SKM-1 (cell line): ENCODE results near the gene PLCL2.
"Not testable (repeated sequence)": the region's sequence is repeated elsewhere in the genome, so short reads cannot be mapped to it uniquely, and the experiment has no call there.

Source experiments
- DNase-seq: peaks from one replicate; lab custom pipeline; 2025; ENCODE audit not compliant: unreplicated experiment; lab: John Stamatoyannopoulos, UW

PLCL2 gene

GRCh38 chr3:16950282-16950681 is 65.5 kb downstream of the PLCL2 start:
- DNase-seq, result no peak

- no peak for DNase-seq
These were observed 66.1 kb downstream of the PLCL2 start for GRCh38 chr3:16950845-16951244.

GRCh38 chr3:16957852-16958251 is 73.1 kb downstream of the PLCL2 start:
- not testable (repeated sequence) for DNase-seq

GRCh38 chr3:16960125-16960524 is 75.4 kb downstream of the PLCL2 start:
- DNase-seq, result no peak

- no peak for DNase-seq
These were observed 77.0 kb downstream of the PLCL2 start for GRCh38 chr3:16961621-16962205.

- DNase-seq, result no peak
These were observed 90.3 kb downstream of the PLCL2 start for GRCh38 chr3:16975083-16975482.

- no peak for DNase-seq
These were observed 93.6 kb downstream of the PLCL2 start for GRCh38 chr3:16978234-16978920.

- DNase-seq, result no peak
These were observed 94.1 kb downstream of the PLCL2 start for GRCh38 chr3:16978921-16979271.

- DNase-seq, result not testable (repeated sequence)
These were observed 95.2 kb downstream of the PLCL2 start for GRCh38 chr3:16979769-16980515.

GRCh38 chr3:16980526-16980925 is 95.8 kb downstream of the PLCL2 start:
- DNase-seq, result not testable (repeated sequence)

- no peak for DNase-seq
These were observed 97.7 kb downstream of the PLCL2 start for GRCh38 chr3:16982460-16982859.

- no peak for DNase-seq
These were observed 100.9 kb downstream of the PLCL2 start for GRCh38 chr3:16985608-16986007.

GRCh38 chr3:16987141-16987540 is 102.4 kb downstream of the PLCL2 start:
- no peak for DNase-seq

GRCh38 chr3:16990163-16990562 is 105.4 kb downstream of the PLCL2 start:
- no peak for DNase-seq

GRCh38 chr3:16992198-16992597 is 107.4 kb downstream of the PLCL2 start:
- DNase-seq, result no peak

- no peak for DNase-seq
These were observed 108.5 kb downstream of the PLCL2 start for GRCh38 chr3:16993227-16993626.

GRCh38 chr3:16994854-16995525 is 110.2 kb downstream of the PLCL2 start:
- DNase-seq, result no peak

- no peak for DNase-seq
These were observed 110.8 kb downstream of the PLCL2 start for GRCh38 chr3:16995601-16996000.

GRCh38 chr3:16998236-16998923 is 113.6 kb downstream of the PLCL2 start:
- no peak for DNase-seq

GRCh38 chr3:16999161-16999560 is 114.4 kb downstream of the PLCL2 start:
- no peak for DNase-seq

GRCh38 chr3:16999871-17000270 is 115.1 kb downstream of the PLCL2 start:
- DNase-seq, result no peak
